ENCODE measurements around the gene CPT1C. TPM values are rescaled to one million over a fixed set of nuclear protein-coding genes. Genes with fewer than 3 reads are reported as not detected.

The CPT1C gene
- total RNA-seq, 8 experiments from 2014 or later, result 4.7 to 65.7 (median 36.3) TPM

DNA sequence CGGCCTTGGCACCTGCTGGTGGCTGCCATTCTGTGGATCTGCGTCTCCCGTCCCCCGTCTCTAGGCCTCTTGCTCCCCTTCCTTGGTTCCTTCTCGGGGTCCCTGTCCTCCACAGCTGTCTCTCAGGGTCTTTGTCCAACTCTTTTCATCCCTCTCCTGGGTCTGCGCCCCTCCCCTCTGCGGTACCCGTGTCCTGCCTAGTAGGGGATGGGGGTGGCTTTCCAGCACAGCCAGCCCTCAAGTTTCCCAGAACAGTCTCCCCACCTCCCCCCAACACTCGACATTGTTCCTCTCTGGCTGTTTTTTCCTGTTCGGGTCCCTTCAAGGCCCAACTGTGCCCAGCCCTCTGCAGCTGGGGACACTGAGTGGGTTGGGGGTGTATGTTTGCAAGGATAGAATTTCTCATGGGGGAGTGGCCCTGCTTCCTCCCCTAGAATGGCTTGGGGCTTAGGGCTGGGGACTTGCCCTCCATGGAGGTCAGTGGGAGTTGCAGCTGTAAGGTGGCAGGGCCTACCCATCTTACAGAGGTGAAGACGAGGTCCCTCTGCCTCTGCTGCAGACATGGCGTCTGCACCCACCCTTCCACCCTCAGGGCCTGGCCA is 2.3 kb upstream of the CPT1C start:
- Histone ChIP-seq H3K4me3 (no peak overlapping the region), H3K4me1 (replicated peaks in 1 of 2) (peaks cover 16 to 20% of the 10 kb centered on the region in 2 donors), H3K27ac (no peak overlapping the region)
- no peak for ATAC-seq (replicated peaks in 6 of 8)
- in situ Hi-C loops (cut with MboI; ENCODE audit: low pct_unique_long_range_greater_than_20kb in 2 of 9, low sequenced_read_pairs in 9 of 9, unreplicated experiment in 9 of 9), result no loop called here
- WGBS, 10 experiments, result 50 to 100% (median 79%) methylated on average over 1 to 3 of the region's 12 CpGs; no CpG with 5 or more reads in 5 of the 10 experiments

DNA sequence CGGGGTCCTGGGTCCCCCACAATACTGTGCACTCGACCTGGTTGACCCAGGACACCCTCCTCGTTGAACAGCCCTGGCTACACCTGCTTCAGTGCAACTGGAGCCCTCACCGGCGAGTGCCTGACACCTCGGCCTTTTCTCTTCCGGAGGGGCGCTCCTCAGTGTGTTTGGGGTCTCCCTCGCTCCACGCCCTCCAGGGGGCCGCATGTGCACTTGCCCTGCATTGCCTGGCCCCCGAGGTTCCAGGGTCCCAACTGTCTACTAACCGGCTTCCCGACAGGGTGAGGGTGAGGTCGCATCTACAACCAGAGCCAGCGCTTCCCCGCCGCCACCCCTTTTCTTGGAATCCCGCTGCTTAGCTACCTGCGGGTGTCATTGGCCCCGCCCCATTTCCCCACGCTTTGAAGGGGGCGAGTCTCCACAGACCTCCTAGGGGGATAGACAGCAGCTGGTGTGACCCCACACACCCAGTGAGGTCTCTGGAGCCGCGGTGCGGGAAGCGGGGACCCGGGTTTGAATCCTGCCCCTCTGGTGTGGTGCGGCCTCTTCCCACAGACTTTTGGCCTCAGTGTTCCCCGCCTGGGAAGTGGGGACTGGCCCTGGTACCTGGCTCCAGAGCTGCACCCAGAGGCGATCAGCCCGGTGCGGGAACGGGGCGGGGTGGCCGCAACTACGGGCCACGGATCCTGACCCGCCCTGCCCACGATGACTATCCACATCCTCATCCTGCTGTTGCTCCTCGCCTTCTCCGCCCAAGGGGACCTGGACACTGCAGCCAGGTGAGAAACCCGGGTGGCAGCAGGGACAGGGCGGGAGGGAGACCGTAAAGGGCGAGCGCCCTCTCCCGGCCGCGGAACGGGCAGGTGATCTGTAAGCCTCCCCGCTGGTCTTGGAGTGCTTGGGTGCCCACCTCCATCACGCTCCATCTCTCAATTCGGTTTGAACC is 1.5 kb upstream of the CPT1C start, which contains the start of gene ADM5:
ADM5 (plus strand) TSS at position 462 of the 946 bp plus-strand sequence; CDS start at position 706, 244 bp downstream.
- in situ Hi-C loops (cut with MboI; ENCODE audit: low pct_unique_long_range_greater_than_20kb in 2 of 9, low sequenced_read_pairs in 9 of 9, unreplicated experiment in 9 of 9), result no loop called here
- peaks cover 16 to 20% of the 10 kb centered on the region in 2 donors for H3K4me1 ChIP-seq (replicated peaks in 1 of 2)
- H3K4me3 ChIP-seq, result peak within 1 kb of the TSS; percentile 48 to 55 (median 51)
- ATAC-seq (replicated peaks in 6 of 8), result peak; percentile 8 to 37 (median 22)
- peak within 1 kb of the TSS; percentile 92 to 98 for H3K27ac ChIP-seq
- 13 to 48% (median 31%) methylated on average over 2 to 16 of the region's 54 CpGs; no CpG with 5 or more reads in 6 of the 10 experiments for WGBS, 10 experiments

DNA sequence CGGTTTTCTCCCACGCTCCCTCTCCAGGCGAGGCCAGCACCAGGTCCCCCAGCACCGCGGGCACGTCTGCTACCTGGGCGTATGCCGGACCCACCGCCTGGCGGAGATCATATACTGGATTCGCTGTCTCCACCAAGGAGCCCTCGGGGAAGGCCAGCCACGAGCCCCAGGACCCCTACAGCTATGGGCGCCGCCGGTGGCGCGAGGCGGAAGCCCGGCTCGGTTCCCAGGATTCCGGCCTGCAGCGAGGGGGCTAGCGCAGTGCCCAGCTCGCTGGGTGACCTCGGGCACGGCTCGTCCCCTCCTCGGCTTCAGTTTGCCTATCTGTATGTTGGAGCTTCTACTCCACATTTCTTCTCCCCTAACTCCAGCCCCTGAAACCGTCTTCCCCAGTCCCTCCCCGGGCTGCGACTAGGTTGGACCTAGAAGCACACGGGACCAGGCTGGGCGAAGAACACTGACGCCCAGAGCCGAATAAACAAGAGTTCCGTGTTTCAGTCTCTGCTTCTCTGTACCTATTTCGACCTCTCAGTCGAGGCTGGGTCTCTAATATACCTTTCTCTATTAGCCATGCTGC is 749 bp upstream of the CPT1C start:
- peak overlapping the region; percentile 92 to 98 for H3K27ac ChIP-seq
- ATAC-seq (replicated peaks in 6 of 8), result peak; percentile 0 to 20 (median 8)
- in situ Hi-C loops (cut with MboI; ENCODE audit: low pct_unique_long_range_greater_than_20kb in 2 of 9, low sequenced_read_pairs in 9 of 9, unreplicated experiment in 9 of 9), result no loop called here
- H3K4me1 ChIP-seq (replicated peaks in 1 of 2), result peaks cover 16 to 20% of the 10 kb centered on the region in 2 donors
- peak overlapping the region; percentile 48 to 55 (median 51) for H3K4me3 ChIP-seq
- 0 to 39% (median 17%) methylated on average over 1 to 13 of the region's 39 CpGs; no CpG with 5 or more reads in 7 of the 10 experiments for WGBS, 10 experiments

DNA sequence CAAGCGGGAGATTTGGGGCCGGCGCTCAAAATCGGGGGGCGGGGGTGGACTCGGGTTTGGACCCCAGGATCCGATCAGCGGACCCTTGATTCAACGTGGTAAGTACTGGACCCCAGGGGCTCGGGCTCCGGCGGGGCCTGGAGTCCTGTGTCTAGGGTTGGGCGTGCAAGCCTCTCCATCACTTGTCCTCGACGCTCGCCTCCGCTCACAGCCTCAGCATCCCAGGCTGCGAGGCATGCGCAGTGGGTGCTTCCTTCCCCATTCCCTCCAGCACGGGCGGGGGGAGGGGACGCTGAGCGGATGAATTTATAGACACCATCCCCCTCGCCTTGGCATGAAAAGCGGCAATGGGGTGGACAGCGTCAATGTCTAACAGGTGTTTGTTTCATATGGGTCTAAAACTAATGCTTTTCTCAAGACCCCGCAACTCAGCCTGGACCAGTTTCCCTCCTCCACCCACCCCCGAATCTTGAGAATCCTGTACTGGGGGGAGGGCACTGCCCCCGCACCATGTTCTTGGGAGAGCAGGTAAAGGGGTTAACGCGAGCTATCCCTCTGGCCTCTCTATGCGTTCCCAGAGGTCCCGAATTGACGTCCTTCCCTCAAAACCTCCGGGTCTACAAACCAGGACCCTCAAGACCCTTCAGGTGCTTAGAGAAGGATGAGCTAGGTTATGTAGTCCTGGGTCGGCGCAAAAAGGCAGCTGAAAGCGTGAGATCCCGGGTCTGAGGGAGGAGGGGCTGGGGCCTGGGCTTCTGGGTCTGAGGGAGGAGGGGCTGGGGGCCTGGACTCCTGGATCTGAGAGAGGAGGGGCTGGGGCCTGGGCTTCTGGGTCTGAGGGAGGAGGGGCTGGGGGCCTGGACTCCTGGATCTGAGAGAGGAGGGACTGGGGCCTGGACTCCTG is 579 bp downstream of the CPT1C start:
- H3K4me3 ChIP-seq, result peak overlapping the region; percentile 48 to 55 (median 51)
- WGBS, 10 experiments, result 0 to 35% (median 2%) methylated on average over 1 to 15 of the region's 39 CpGs; no CpG with 5 or more reads in 5 of the 10 experiments
- in situ Hi-C loops (cut with MboI; ENCODE audit: low pct_unique_long_range_greater_than_20kb in 2 of 9, low sequenced_read_pairs in 9 of 9, unreplicated experiment in 9 of 9), result no loop called here
- ATAC-seq (replicated peaks in 6 of 8), result peak; percentile 30 to 84 (median 74)
- peak overlapping the region; percentile 92 to 98 for H3K27ac ChIP-seq
- peaks cover 16 to 20% of the 10 kb centered on the region in 2 donors for H3K4me1 ChIP-seq (replicated peaks in 1 of 2)

- Histone ChIP-seq H3K4me3 (peak overlapping the region; percentile 48 to 55 (median 51)), H3K4me1 (replicated peaks in 1 of 2) (peaks cover 16 to 20% of the 10 kb centered on the region in 2 donors), H3K27ac (peak overlapping the region; percentile 65 to 76)
- 0 to 68% (median 22%) methylated on average over 1 to 3 of the region's 16 CpGs; no CpG with 5 or more reads in 6 of the 10 experiments for WGBS, 10 experiments
- in situ Hi-C loops (cut with MboI; ENCODE audit: low pct_unique_long_range_greater_than_20kb in 2 of 9, low sequenced_read_pairs in 9 of 9, unreplicated experiment in 9 of 9), result no loop called here
- ATAC-seq (replicated peaks in 6 of 8), result peak in 1 of 8 experiments; percentile 0
Observed at GRCh38 chr19:49692147-49692506, 1.2 kb downstream of the CPT1C start.

GRCh38 chr19:49696115-49696514 is 5.2 kb downstream of the CPT1C start:
- 53 to 100% (median 76%) methylated on average over 1 to 6 of the region's 6 CpGs; no CpG with 5 or more reads in 2 of the 10 experiments for WGBS, 10 experiments
- H3K4me1 ChIP-seq (replicated peaks in 1 of 2), result peaks cover 6% of the 10 kb centered on the region in 2 donors
- H3K27ac ChIP-seq, result no peak overlapping the region
- in situ Hi-C loops (cut with MboI; ENCODE audit: low pct_unique_long_range_greater_than_20kb in 2 of 9, low sequenced_read_pairs in 9 of 9, unreplicated experiment in 9 of 9), result no loop called here
- H3K4me3 ChIP-seq, result no peak overlapping the region
- ATAC-seq (replicated peaks in 6 of 8), result no peak

DNA sequence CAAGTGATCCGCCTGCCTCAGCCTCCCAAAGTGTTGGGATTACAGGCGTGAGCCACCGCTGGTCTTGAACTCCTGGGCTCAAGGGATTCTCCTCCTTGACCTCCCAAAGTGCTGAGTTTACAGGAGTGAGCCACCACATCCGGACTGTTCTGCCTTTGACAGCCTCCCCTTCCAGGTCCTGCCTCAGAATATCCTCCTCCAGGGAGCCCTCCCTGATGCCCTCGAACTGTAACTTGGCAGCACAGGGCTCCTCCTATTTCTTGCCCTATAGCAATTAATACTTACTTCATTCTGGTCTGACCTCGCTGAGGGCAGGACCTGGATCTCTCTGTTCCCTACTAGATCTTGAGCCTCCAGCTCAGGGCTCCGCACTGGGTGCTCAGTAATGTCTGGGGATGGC is 5.9 kb downstream of the CPT1C start:
- in situ Hi-C loops (cut with MboI; ENCODE audit: low pct_unique_long_range_greater_than_20kb in 2 of 9, low sequenced_read_pairs in 9 of 9, unreplicated experiment in 9 of 9), result no loop called here
- Histone ChIP-seq H3K4me3 (no peak overlapping the region), H3K4me1 (replicated peaks in 1 of 2) (peaks cover 6% of the 10 kb centered on the region in 2 donors), H3K27ac (no peak overlapping the region)
- WGBS, 10 experiments, result 43 to 100% (median 90%) methylated on average over 1 to 7 of the region's 7 CpGs; no CpG with 5 or more reads in 2 of the 10 experiments
- no peak for ATAC-seq (replicated peaks in 6 of 8)

GRCh38 chr19:49699364-49699763 is 8.4 kb downstream of the CPT1C start:
- WGBS, 10 experiments, result 65 to 100% (median 94%) methylated on average over 1 to 4 of the region's 5 CpGs; no CpG with 5 or more reads in 2 of the 10 experiments
- in situ Hi-C loops (cut with MboI; ENCODE audit: low pct_unique_long_range_greater_than_20kb in 2 of 9, low sequenced_read_pairs in 9 of 9, unreplicated experiment in 9 of 9), result no loop called here
- Histone ChIP-seq H3K4me3 (no peak overlapping the region), H3K27ac (no peak overlapping the region), H3K4me1 (replicated peaks in 1 of 2) (no peaks in the 10 kb centered on the region)
- ATAC-seq (replicated peaks in 6 of 8), result no peak

- WGBS, 10 experiments, result 90% methylated on average over 4 of the region's 11 CpGs; no CpG with 5 or more reads in 9 of the 10 experiments
Observed at GRCh38 chr19:49700563-49700962, 9.6 kb downstream of the CPT1C start.

DNA sequence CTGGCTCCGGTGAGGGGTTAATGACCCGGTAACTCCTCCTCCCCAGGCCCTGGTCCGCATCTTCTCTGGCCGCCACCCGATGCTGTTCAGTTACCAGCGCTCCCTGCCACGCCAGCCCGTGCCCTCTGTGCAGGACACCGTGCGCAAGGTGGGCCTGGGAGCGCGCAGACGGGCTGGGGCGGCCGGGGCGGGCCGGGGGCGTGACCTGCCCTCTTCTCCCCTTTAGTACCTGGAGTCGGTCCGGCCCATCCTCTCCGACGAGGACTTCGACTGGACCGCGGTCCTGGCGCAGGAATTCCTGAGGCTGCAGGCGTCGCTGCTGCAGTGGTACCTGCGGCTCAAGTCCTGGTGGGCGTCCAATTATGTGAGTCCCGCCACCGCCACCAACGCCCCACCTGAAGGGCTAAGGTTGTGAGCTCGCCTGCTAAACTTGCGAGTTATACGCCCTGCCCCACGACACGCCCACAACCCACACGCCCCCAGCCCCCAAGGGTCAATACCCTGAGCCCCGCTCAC is 10.4 kb downstream of the CPT1C start:
- ATAC-seq (replicated peaks in 6 of 8), result peak in 4 of 8 experiments; percentile 14 to 32 (median 23)
- WGBS, 10 experiments, result 20 to 100% (median 87%) methylated on average over 1 to 6 of the region's 40 CpGs; no CpG with 5 or more reads in 6 of the 10 experiments
- in situ Hi-C loops (cut with MboI; ENCODE audit: low pct_unique_long_range_greater_than_20kb in 2 of 9, low sequenced_read_pairs in 9 of 9, unreplicated experiment in 9 of 9), result no loop called here
- Histone ChIP-seq H3K27ac (no peak overlapping the region), H3K4me1 (replicated peaks in 1 of 2) (no peaks in the 10 kb centered on the region), H3K4me3 (no peak overlapping the region)

More at GRCh38 chr19:49700563-49700962, 9.6 kb downstream of the CPT1C start:
- no peak overlapping the region for H3K27ac ChIP-seq
- no peak overlapping the region for H3K4me3 ChIP-seq
- in situ Hi-C loops (cut with MboI; ENCODE audit: low pct_unique_long_range_greater_than_20kb in 2 of 9, low sequenced_read_pairs in 9 of 9, unreplicated experiment in 9 of 9), result no loop called here
- peak in 3 of 8 experiments; percentile 17 to 23 (median 22) for ATAC-seq (replicated peaks in 6 of 8)
- no peaks in the 10 kb centered on the region for H3K4me1 ChIP-seq (replicated peaks in 1 of 2)

GRCh38 chr19:49704888-49705642 is 14.1 kb downstream of the CPT1C start:
- no peak overlapping the region for H3K27ac ChIP-seq
- in situ Hi-C loops (cut with MboI; ENCODE audit: low pct_unique_long_range_greater_than_20kb in 2 of 9, low sequenced_read_pairs in 9 of 9, unreplicated experiment in 9 of 9), result no loop called here
- no peaks in the 10 kb centered on the region for H3K4me1 ChIP-seq (replicated peaks in 1 of 2)
- 90 to 100% (median 97%) methylated on average over 2 to 9 of the region's 22 CpGs; no CpG with 5 or more reads in 4 of the 10 experiments for WGBS, 10 experiments
- H3K4me3 ChIP-seq, result no peak overlapping the region
- ATAC-seq (replicated peaks in 6 of 8), result no peak

Data from motor neuron (in vitro differentiated cells).